ENCODE data around the gene S100A2. TPM values are rescaled to one million over a fixed set of nuclear protein-coding genes. Genes with fewer than 3 reads are reported as not detected.

S100A2 gene
- total and polyA plus RNA-seq, 3 donors from 2014 or later = 1.9 to 9.6 (median 1.9) TPM

DNA sequence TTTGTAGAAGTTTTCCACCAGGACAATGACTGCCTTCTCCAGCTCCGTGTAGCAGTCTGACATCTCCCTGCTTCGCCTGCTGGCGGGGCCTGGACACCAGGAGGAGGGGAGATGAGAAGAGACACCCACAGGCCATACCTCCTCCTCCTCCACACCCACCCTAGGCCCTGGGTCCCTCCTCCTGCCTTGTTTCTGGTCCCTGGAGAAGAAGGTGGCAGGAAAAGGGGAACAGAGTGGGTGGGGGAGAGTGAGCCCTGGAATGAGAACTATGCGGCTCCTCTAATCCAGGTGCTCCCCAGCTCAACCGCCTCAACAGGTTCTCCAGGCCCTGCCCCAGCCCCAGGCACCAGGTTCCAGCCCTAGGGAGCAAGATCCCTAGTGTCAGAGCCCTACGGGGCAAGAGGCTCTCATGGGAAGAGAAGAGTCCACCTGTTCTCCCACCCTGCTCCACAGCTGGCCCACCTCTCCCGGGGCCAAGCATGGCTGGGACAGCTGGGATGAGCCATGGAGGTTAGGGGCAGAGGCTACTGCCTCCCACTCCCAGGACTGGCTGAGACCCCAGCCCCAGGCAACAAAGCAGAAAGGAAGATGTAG lies 42.5 kb upstream of the S100A2 start:
- Histone ChIP-seq H3K27ac (peak overlapping the region; percentile 64 to 80), H3K9me3 (no peaks in the 10 kb centered on the region), H3K36me3 (ENCODE audit: low read depth, missing control alignments) (no peaks in the 10 kb centered on the region), H3K27me3 (no peaks in the 10 kb centered on the region), H3K4me1 (peaks cover 42% of the 10 kb centered on the region), H3K4me3 (no peak overlapping the region)
- intact Hi-C loops (cut with DNase I; ENCODE audit: low total_unique reads) = no loop called here
- WGBS, 2 donors = 63 to 80% methylated on average over 3 to 7 of the region's 7 CpGs
- DNase-seq = peak; percentile 32
- TF ChIP-seq, protein P1, sequence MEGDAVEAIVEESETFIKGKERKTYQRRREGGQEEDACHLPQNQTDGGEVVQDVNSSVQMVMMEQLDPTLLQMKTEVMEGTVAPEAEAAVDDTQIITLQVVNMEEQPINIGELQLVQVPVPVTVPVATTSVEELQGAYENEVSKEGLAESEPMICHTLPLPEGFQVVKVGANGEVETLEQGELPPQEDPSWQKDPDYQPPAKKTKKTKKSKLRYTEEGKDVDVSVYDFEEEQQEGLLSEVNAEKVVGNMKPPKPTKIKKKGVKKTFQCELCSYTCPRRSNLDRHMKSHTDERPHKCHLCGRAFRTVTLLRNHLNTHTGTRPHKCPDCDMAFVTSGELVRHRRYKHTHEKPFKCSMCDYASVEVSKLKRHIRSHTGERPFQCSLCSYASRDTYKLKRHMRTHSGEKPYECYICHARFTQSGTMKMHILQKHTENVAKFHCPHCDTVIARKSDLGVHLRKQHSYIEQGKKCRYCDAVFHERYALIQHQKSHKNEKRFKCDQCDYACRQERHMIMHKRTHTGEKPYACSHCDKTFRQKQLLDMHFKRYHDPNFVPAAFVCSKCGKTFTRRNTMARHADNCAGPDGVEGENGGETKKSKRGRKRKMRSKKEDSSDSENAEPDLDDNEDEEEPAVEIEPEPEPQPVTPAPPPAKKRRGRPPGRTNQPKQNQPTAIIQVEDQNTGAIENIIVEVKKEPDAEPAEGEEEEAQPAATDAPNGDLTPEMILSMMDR (IDR thresholded peaks at IDR 0.05) = no peak
- no peak for TF ChIP-seq POLR2A (IDR thresholded peaks at IDR 0.05)

DNA sequence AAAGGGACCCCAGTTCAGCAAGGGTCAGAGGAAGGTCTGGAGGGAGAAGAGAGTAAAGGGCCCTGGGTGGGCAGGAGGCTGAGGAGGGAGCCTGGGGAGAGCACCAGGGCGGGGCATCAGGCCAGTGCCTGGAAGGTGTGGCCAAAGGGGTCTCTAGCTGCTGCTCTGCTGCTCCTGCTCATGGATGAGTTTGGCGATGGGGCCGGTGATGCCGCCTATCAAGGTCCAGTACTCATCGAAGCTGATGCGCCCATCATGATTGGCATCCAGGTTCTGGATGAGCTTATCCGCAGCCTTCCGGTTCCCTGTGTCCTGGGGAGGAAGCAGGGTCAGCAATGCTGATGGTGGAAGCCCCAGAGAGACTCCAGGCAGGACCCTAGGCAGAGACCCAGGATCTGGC lies 41.7 kb upstream of the S100A2 start:
- H3K27ac ChIP-seq = peak overlapping the region in 1 of 2 donors; percentile 80

DNA sequence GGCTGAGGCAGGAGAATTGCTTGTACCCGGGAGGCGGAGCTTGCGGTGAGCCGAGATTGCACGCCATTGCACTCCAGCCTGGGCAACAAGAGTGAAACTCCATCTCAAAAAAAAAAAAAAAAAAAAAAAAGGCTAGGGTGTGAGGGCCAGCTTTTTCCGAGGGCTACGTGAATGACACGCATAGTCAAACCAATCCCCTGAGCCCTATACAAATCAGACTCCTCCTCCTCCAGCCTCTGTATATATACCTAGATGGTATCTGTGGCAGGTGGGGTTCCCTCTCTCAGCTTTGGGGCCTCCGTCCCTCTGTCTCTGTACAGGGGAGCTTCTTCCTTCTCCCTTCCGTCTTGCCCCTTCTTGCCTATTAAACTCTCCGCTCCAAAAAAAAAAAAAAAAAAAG lies 40.5 kb upstream of the S100A2 start:
- no peaks in the 10 kb centered on the region for H3K27me3 ChIP-seq
- intact Hi-C loops (cut with DNase I; ENCODE audit: low total_unique reads) = no loop called here

More for the DNA sequence above, 41.7 kb upstream of the S100A2 start:
- intact Hi-C loops (cut with DNase I; ENCODE audit: low total_unique reads) = no loop called here
- no peak overlapping the region for H3K4me3 ChIP-seq
- TF ChIP-seq, protein P1 (IDR thresholded peaks at IDR 0.05) = no peak
- no peak for TF ChIP-seq POLR2A (IDR thresholded peaks at IDR 0.05)
- WGBS, 2 donors = 90 to 93% methylated on average over 3 to 8 of the region's 8 CpGs
- H3K27me3 ChIP-seq = no peaks in the 10 kb centered on the region
- H3K36me3 ChIP-seq (ENCODE audit: low read depth, missing control alignments) = no peaks in the 10 kb centered on the region
- no peaks in the 10 kb centered on the region for H3K9me3 ChIP-seq
- no peak for DNase-seq
- peaks cover 39% of the 10 kb centered on the region for H3K4me1 ChIP-seq

DNA sequence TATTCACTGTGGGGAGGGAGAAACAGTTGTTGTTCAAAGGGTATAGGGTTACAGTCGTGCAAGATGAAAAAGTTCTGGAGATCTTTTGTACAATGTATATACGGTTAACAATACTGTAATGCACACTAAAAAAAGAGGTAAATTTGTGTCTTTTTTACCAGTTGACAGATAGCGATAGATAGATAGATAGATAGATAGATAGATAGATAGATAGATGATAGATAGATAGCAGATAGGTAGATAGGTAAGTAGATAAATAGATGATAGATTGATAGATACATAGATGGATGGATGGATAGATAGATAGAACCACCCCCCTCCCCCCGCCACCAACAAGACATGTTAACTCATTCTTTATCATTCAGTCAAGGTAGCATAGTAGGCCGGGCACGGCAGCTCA lies 37.1 kb upstream of the S100A2 start:
- WGBS, 2 donors = 90 to 94% methylated on average over 6 of the region's 6 CpGs
- no peaks in the 10 kb centered on the region for H3K9me3 ChIP-seq
- H3K27me3 ChIP-seq = no peaks in the 10 kb centered on the region
- intact Hi-C loops (cut with DNase I; ENCODE audit: low total_unique reads) = no loop called here
- H3K36me3 ChIP-seq (ENCODE audit: low read depth, missing control alignments) = no peaks in the 10 kb centered on the region
- H3K27ac ChIP-seq = no peak overlapping the region
- DNase-seq = no peak
- peaks cover 3% of the 10 kb centered on the region for H3K4me1 ChIP-seq
- no peak overlapping the region for H3K4me3 ChIP-seq
- no peak for TF ChIP-seq POLR2A (IDR thresholded peaks at IDR 0.05)
- TF ChIP-seq, protein P1 (IDR thresholded peaks at IDR 0.05) = no peak

More for the DNA sequence above, 40.5 kb upstream of the S100A2 start:
- WGBS, 2 donors = 80 to 91% methylated on average over 11 of the region's 11 CpGs
- Histone ChIP-seq H3K4me3 (no peak overlapping the region), H3K36me3 (ENCODE audit: low read depth, missing control alignments) (no peaks in the 10 kb centered on the region), H3K4me1 (peaks cover 36% of the 10 kb centered on the region), H3K27ac (no peak overlapping the region), H3K9me3 (no peaks in the 10 kb centered on the region)
- no peak for DNase-seq
- TF ChIP-seq POLR2A (IDR thresholded peaks at IDR 0.05) = no peak
- TF ChIP-seq, protein P1 (IDR thresholded peaks at IDR 0.05) = no peak

DNA sequence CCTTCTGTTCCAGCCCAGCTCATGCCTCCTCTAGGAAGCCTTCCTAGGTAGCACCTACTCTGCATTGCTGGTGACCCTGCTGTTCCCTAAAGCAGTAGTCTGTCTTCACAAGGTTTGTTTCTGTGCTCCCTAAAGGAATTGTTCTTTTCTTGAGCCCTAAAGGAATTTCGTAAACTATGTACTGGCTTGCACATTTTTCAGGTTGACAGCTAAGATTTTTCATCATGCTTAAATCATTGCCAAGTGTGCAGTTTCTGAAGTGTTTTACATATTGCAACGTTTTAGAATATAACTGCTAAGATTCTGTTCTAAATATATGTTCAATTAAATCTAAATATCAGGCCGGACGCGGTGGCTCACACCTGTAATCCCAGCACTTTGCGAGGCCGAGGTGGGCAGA lies 34.2 kb upstream of the S100A2 start:
- H3K27me3 ChIP-seq = no peaks in the 10 kb centered on the region
- H3K27ac ChIP-seq = no peak overlapping the region
- H3K4me3 ChIP-seq = no peak overlapping the region
- no peaks in the 10 kb centered on the region for H3K9me3 ChIP-seq
- H3K36me3 ChIP-seq (ENCODE audit: low read depth, missing control alignments) = no peaks in the 10 kb centered on the region
- no peak for TF ChIP-seq POLR2A (IDR thresholded peaks at IDR 0.05)
- WGBS, 2 donors = 92 to 96% methylated on average over 7 of the region's 7 CpGs
- DNase-seq = no peak
- H3K4me1 ChIP-seq = no peaks in the 10 kb centered on the region
- intact Hi-C loops (cut with DNase I; ENCODE audit: low total_unique reads) = no loop called here

Data from testis (tissue), 3 donors.